ENCODE results near the gene RPP40.

Gene RPP40

DNA sequence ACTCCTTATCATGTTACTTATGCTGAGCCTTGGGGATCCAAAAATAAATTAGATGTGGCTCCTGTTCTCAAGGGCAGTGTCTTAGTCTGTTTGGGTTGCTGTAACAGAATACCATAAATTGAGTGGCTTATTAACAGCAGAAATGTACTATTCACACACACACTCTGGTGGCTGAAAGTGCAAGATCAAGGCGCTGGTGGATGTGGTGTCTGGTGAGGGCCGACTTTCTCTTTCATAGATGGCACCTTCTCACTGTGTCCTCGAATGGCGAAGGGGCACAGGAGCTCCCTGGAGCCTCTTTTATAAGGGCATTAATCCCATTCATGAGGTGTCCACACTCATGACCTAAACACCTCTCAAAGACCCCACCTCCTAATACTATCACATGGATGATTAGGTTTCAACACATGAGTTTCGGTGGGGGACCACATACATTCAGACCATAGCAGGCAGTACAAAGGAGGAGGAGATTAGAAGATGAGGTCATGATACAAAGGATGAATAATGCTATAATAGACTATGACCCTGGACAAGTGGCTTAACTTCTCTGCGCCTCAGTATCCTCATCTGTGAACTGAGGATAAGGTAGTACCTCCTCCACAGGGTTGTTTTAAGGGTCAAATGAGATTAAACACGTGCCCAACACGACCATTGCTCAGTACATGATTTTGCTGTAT is 34.1 kb downstream of the RPP40 start:
- no peak for DNase-seq

DNA sequence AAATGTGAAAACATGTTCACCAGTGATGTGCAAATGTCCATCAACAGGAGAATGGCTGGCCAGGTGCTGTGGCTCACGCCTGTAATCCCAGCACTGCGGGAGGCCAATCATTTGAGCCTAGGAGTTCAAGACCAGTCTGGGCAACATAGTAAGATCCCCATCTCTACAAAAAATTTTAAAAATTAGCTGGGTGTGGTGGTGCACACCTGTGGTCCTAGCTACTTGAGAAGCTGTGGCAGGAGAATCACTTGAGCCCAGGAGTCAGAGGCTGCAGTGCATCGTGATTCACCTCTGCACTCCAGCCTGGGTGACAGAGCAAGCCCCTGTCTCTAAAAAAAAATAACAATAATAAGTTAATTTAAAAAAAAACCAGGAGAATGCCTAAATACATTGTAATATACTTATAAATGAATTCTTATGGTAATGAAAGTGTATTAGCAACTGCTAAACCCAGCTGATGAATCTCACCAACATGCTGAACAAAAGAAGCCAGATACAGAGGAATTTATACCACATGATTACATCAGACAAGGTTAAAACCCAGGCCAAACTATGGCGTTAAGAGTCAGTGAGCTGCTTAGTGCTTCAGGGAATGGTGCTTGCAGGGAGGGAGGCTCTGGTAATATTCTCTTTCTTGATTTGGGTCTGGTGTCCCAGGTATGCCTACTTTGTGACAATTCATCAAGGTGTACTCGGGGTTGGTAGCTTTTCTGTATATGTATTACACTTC is 36.4 kb downstream of the RPP40 start:
- DNase-seq = no peak

DNA sequence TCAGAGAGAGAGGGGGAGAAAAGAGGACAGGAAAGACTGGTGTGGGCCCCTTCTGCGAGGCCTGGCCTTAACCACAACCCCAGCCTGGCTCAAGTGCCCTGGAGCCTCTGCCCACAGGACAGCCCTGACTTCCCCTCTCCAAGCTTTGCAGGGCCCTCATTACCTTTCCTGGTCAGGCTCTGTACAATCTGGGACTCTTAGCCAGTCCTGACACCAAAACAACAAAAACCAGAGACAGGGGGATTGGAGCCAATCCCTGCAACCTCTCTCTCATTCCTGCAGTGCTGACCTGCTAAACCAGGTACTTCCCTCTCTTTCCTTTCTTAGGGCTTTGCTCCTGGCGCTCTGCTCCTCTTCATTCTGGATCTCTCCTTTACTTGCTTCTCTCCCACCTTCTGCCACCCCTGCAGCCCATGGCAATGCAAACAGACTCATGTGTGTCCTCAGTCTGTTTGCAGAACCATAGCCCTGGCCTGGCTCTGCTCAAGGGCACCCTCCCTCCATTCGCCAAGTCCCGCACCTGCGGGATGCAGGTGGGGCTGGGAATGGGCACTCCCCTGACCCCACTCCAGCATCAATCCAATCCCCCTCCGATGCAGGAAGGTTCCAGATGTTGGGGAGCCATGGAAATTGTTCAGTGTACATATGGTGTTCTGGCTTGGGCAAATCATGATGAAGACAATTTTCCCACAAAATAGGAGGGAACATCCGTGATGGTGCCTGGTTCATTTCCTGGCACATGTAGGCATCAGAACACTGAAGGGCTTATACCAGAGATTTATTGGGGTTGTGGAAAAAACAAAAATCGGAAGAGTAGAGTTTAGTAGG is 38.1 kb downstream of the RPP40 start:
- DNase-seq = no peak

DNA sequence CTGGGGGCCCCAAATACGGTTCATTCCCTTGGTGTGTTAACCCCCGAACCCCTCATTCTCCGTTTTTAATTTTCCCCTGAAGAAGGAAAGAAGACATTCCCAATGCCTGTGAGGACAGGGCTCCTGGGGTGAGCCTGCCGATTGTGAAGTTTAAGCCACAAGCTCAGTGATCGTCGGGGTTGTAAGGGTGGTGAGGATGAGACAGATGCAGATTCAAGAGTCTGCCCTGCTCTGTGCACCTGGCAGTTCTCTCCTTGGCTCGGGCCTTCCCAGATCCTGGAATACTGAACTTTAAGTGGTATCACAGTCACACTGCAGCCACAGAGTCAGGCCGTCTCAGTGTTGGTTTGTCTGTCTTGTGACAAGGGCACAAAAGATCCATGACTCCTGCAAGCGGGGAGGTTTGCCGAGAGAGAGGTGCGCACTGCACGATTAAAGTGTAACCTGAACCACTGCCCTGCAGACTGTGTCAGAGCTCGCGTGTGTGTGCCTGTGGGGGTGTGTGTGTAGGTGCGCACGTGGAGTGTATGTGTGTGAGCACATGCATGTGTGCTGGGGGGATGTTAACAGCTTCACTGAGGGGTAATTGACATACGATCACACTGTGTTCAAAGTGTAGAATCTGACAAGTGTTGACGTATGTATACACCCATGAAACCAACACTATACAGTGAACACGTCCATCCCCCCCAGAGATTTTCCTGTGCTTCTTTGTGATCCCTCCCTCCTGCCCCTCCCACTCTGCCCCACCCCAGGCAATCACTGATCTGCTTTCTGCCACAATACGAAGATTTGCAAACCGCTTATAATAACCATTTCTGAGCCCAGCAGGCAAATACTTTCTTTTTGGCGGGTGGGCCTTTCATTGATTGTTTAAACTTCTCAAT is 38.9 kb downstream of the RPP40 start:
- no peak for DNase-seq

DNA sequence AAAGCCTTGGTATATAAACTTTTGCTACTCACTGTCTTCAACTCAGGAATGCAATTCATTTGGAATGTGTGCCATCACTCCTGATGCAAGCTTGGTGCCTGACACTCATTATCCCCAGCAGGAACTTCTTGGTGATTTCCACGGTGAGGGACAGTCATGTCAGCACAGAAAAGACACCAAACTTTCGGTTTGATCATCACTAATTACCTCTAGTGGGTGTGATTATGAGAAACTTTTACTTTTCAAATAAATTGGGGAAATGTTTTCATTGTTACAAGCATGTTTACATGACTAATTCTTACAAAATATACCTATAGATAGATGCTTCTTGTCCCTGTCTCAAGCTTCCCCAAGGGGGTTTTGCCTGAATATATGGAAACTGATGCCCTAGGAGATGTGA is 40.9 kb downstream of the RPP40 start:
- DNase-seq = no peak

DNA sequence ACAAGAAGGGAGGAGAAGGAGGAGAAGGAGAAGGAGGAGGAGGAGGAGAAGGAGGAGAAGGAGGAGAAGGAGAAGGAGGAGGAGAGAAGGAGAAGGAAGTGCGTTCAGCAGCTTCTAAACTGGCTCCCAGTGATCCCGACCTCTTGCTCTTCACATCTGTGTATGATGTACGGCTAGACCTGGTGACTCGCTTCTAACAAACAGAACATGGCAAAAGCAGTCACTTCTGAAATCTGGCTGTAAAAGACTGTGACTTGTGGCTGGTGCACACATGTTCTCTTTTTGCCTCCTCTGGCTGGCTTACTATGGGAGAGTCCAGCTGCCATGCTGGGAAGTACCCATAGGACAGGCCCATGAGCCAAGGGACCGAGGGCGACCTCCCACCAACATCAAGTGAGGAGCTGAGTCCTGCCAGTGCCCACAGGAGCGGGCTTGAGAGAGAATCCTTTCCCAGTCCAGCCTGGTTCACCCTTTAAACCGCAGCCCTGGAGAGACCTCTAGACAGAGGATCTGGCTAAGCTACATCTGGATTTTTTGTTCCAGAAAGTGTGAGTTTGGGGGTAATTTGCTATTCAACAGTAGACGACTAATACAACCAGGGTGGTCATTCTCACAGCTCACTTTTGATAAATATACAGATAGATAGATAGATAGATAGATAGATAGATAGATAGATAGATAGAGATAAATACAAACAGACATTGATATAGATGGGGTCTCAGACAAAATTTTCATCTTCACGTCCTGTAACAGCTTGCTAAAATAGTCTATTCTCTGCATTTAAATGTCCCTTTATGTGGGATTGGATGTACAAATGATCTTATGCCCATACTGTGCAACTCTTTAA is 42.3 kb downstream of the RPP40 start:
- DNase-seq = no peak

DNA sequence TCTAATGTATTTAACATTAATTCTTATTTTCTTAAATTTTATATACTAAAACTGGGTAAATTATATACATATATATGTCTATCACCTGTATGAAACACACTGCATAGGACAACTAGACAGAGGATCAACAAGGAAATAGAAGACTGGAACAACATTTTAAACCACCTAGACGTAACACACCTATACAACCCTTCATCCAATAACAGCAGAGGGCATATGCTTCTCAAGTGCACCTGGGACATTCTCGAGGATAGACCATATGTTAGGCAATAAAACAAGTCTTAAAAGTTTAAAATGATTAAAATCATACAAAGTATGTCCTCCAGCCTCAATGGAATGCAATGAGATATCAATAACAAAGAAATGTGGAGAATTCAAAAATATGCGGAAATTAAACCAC is 45.2 kb downstream of the RPP40 start:
- DNase-seq = no peak

DNA sequence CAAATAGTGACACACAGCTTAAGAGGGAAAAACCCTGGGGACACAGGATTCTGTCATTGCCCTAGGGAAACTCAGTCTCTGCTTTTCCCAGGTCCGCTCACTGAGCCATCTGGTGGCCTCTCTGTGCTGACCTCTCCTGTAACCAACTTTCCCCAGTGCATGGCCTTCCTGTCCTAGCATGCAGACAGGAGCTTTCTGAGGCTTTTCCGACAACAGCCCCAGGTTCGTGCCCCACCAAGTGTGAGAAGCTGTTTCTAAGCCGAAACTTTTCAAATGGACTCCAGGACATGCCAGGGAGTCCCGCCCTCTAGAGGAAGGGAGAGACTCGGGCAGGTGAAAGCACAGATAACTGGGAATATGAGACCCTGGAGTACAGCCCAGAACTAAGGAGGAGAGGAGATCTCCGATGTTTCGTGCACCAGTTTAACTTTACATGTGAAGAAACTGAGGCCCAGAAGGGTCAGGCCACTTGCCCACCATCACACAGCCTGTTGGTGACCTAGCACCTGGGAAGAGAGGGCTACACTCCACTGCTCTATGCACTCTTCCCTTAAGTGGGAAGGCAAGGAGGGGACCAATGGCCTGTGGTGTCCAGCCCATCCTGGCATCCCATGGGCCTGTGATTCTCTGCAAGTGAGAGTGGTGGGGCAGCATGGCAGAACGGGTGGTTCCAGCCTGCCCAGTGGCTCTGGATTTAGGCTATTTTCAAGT is 46.2 kb downstream of the RPP40 start:
- no peak for DNase-seq

DNA sequence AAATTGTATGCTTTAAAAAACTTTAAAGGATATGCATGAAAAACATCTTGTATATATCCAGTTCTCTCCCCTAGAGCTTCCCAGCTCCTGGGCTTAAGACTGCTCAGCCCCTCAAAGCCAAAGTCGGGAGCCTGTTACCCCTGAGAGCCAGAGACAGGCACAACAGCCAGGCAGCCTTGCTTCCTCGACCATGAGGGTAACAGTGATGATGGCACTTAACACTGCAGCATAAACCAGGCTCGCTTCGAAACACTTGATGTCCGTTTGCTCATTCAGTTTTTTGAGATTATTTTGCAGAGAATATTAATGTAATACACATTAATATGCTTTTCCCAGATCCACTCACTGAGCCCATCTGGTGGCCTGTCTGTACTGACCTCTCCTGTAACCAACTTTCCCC is 47.2 kb downstream of the RPP40 start:
- no peak for DNase-seq

DNA sequence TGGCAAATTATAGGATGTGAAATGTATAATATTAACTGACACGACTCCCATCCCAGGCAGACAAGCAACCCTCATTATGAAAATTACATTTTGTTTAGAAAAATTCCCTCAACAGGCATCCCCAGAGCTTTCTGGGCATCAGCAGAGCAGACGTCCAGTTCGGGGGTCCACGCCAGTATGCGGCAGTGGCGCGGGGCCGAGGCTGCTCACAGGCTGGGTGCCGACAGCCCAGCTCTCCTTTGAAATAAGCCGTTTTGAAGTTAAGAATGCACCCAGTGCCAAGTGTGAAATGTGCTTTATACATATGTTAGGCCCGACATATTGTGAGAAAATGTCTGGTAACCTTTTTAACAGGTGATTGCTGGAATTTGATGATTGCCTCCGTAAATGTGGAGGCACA is 50.4 kb downstream of the RPP40 start:
- no peak for DNase-seq

DNA sequence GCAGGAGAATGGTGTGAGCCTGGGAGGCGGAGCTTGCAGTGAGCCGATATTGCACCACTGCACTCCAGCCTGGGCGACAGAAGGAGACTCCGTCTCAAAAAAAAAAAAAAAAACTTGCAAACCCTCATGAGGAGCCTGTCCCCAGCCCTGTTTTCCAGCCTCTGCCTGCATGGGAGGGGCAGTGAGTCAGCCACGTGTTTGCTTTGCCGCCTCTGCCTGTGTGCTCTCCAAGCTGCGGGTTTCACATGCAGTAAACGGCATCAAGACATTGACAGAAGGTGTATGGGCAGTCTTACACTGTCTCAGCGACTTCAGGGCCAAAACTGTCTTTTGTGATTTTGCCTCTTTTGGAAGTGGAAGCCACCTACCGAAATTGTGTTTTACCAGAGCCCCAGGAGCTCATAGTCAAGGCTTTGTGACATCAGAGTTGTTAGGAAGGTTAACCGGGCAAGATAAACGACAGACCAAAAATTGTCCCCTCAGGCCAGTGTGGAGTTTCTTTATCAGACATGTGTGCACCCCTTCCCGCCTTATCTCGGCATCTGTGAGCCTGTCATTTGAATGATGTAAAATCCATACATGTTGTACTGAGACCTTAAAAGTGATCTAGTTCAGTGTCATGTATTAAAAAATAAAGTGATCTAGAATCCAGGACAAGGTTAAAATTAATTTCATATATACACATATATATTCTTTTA is 52.9 kb downstream of the RPP40 start:
- DNase-seq = no peak

DNA sequence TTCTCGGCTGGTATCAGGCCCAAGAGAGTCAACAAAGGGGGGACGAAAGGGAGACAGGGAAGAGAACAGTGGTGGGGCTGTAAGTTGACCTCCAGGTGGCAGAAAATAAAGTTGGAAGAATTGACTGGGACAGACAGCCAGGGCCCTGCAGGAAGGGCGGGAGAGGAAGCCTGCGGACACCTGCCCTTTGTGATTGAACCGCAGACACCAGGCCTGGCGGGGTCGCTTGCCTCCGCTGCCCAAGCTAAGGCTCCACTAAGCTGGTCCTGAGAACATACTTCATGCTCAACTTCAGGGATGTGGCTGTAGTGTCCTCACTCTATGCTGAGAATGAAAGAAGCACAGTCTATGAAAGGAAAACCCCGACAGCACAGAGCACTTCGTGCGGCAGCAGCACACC is 53.8 kb downstream of the RPP40 start:
- DNase-seq = no peak

DNA sequence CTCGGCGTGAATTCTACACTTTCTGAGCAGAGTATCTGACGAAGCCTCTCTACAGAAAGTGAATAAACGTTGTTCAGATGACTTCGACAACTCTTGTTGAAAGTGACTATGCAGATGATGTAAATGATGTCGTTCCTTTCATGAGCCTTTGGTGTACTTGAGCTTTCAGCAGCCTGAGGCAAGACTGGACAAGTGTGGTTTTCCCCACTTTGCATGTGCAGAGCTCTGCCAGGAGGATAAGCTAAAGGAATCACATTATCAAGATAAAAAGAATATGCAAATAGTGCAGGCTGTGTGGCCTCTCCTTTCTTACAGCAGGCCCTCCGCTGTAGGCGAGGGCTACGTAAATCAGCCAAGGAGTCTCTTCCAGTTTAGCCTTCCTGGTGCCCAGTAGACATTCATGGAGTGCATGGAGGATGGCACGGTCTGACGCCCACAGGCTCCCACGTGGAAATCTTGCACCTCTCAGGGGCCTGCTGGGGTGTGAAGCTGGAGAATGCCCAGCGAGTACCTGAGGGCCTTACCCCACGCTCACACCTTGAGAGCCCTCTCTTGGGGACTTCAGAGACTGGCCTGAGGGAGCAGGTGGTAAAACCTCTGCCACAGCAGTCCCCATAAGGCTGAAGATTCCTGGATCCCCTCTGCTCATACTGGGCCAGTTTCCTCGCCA is 54.9 kb downstream of the RPP40 start:
- no peak for DNase-seq

DNA sequence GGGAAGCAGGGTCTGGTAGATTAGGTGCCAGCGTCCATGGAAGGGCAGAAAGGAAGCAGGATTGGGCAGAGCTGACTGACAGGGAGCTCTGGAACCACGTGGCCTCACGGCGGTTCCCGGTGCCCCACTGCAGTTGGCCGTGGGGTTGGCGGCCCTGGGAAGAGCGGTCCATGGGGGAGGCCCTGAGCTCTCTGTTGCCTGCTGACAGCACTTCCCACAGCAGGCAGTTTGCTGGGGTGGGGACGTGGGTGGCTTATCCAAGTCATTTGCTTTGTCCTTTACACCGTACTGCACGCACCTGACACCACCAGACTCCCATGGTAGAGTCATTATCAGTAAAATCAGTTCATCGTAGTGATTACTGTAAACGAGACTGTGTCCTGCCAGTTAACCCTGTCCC is 56.1 kb downstream of the RPP40 start:
- DNase-seq = no peak

DNA sequence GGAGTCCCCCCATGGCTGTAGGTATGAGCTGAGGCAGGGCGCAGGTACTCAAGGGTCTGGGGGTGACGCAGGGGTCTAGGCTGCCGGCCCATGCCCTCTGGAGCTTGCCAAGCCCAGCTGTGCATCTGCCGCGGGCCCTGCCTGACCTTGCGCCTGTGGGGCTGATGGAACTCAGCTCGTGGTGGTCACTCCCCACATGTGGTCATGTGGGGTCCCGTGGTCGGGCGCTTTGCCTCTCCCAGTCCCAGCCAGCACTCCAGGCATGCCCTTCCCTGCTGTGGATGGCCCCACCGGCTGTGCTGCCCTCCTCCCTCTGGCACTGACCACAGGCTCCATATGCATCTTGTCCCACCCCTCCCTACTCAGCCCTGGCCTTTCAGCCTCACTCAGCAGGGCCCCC is 57.3 kb downstream of the RPP40 start:
- DNase-seq = no peak
